NCI-H526 (cell line): ENCODE data around the gene UBE2A.

Experiments
- DNase-seq, 2 experiments: peaks; one replicate each; lab custom pipeline; 2025; lab: John Stamatoyannopoulos, UW

The UBE2A gene

GRCh38 chrX:119574394-119575266 is at the start of gene UBE2A:
TSS of gene UBE2A (plus strand) at chrX:119574563. CDS start at chrX:119574712, 149 bp downstream.
- peak; percentile 73 to 94 for DNase-seq

GRCh38 chrX:119529345-119530276 is 44.8 kb upstream of the UBE2A start:
- no peak for DNase-seq

GRCh38 chrX:119537487-119537886 is 36.9 kb upstream of the UBE2A start:
- DNase-seq = no peak

GRCh38 chrX:119539872-119540271 is 34.5 kb upstream of the UBE2A start:
- DNase-seq = no peak

GRCh38 chrX:119541188-119541587 is 33.2 kb upstream of the UBE2A start:
- no peak for DNase-seq

GRCh38 chrX:119549327-119550016 is 24.9 kb upstream of the UBE2A start:
- DNase-seq = no peak

GRCh38 chrX:119552508-119552907 is 21.9 kb upstream of the UBE2A start:
- no peak for DNase-seq

GRCh38 chrX:119565107-119565663 is 9.2 kb upstream of the UBE2A start, which contains the start of gene STEEP1:
TSS of gene STEEP1 (minus strand) at chrX:119565409. CDS start at chrX:119565355, 54 bp downstream.
- peak; percentile 92 to 94 for DNase-seq

GRCh38 chrX:119570351-119570835 is 4.0 kb upstream of the UBE2A start:
- DNase-seq = no peak

GRCh38 chrX:119573222-119573621 is 1.1 kb upstream of the UBE2A start:
- no peak for DNase-seq

GRCh38 chrX:119573840-119574393 is 446 bp upstream of the UBE2A start:
- no peak for DNase-seq

GRCh38 chrX:119579414-119579813 is 5.1 kb downstream of the UBE2A start:
- no peak for DNase-seq

- no peak for DNase-seq
These were observed 9.2 kb downstream of the UBE2A start for GRCh38 chrX:119583431-119584059.

GRCh38 chrX:119589810-119590209 is 15.4 kb downstream of the UBE2A start:
- DNase-seq = no peak

GRCh38 chrX:119602701-119603255 is 28.4 kb downstream of the UBE2A start:
- no peak for DNase-seq

- DNase-seq = peak in 1 of 2 experiments; percentile 36
These were observed 30.6 kb downstream of the UBE2A start for GRCh38 chrX:119604766-119605463.

- peak in 1 of 2 experiments; percentile 55 for DNase-seq
These were observed 31.3 kb downstream of the UBE2A start for GRCh38 chrX:119605464-119606279.

GRCh38 chrX:119606280-119607017 is 32.1 kb downstream of the UBE2A start, which contains the start of gene NKRF:
TSS of gene NKRF (minus strand) at chrX:119606424.
- peak; percentile 75 to 94 for DNase-seq
